Epithelial cell of alveolus of lung (primary cell): ENCODE results near the gene TSSC4. TPM values are rescaled to one million over a fixed set of nuclear protein-coding genes. Genes with fewer than 3 reads are reported as not detected.

Experiments used
- total RNA-seq: library from RNA; depleted of rRNA; stranded (reverse); fragments of >200 nt; gene quantifications from 2 replicates; pipeline ENCODE4 v1.2.1, GENCODE V29; 2015

Gene TSSC4
- 33.9 and 45.5 TPM in 2 replicates for total RNA-seq

DNA sequence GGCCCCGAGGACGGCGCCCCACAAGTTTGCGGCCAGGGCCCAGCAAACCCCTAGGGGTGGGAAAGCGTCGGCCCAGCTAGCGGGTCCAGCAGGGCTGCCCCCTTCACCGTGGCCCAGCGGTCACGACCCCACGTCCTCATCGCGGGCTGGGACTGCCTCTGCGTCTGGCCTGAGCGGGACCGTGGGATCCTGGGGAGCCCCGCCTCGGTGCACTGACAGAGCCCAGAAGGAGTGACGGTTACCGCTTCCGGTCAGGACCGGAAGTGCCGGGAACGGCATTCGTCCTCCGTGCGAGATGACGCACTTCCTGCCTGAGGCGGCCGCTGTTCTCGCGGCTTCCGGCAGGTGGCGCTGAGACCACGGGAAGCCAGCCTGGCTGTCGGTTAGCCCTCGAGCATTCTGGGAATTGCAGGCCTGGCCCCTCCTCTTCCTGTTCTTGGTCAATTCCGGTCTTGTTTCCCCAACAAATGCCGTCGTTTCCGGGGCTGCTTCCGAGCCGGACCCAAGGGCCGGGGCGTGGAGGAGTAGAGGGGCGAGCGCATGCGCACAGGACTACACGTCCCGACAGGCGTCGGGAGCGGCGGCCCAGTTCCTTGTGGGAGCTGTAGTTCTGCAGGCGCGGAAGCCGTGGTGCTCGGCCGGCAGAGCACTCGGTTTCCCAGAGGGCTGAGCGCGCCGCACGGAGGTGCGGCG, at the start of gene TSSC4:
TSSC4 (plus strand) TSS at position 682 of the 693 bp plus-strand sequence. CDS start 1,884 bp downstream, outside the sequence.

GRCh38 chr11:2376751-2377451, 23.6 kb upstream of the TSSC4 start, which contains the start of gene CD81:
CD81 (plus strand) TSS chr11:2377310; CDS start chr11:2377550, 240 bp downstream.

GRCh38 chr11:2443881-2444820, 43.6 kb downstream of the TSSC4 start, which contains the start of gene TRPM5:
TRPM5 (minus strand) TSS chr11:2444514; CDS start chr11:2423036, 21,478 bp downstream.

DNA sequence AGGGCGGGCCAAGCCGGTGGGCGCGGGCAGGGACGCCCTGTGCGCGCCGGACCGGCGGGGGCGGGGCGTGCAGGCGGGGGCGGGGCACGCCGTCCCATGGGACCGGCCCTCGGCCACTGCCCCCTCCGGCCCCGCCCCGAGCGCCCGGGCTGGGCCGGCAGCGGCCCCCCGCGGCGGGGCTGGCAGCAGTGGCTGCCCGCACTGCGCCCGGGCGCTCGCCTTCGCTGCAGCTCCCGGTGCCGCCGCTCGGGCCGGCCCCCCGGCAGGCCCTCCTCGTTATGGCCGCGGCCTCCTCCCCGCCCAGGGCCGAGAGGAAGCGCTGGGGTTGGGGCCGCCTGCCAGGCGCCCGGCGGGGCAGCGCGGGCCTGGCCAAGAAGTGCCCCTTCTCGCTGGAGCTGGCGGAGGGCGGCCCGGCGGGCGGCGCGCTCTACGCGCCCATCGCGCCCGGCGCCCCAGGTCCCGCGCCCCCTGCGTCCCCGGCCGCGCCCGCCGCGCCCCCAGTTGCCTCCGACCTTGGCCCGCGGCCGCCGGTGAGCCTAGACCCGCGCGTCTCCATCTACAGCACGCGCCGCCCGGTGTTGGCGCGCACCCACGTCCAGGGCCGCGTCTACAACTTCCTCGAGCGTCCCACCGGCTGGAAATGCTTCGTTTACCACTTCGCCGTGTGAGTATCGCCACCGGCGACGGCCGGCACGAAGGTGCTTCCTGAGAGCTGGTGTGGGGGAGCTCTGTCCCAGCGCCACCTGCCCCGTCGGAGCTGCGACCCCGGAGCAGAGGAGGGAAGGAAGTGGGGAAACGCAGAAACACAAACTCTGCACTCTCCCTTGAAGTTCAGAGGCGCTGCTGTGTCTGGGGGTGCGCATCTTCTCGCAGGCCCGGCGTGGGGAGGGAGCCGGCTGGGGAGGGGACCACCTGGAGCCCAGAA, 44.5 kb downstream of the TSSC4 start, which contains the start of gene KCNQ1:
KCNQ1 (plus strand) TSS at position 188 of the 925 bp plus-strand sequence; CDS start at position 279, 91 bp downstream.

Other genes with a start within 250 kb of the TSSC4 start
- gene INS, start 239.5 kb upstream of the TSSC4 start, total RNA-seq = not detected in 2 replicates
- not detected in 2 replicates for gene TH, start 228.9 kb upstream of the TSSC4 start, total RNA-seq
- gene ASCL2, start 130.2 kb upstream of the TSSC4 start, total RNA-seq = 1.2 TPM in 1 of 2 replicates, not detected in the other
- gene C11orf21, start 98.8 kb upstream of the TSSC4 start, total RNA-seq = not detected in 2 replicates
- 1.3 TPM in 1 of 2 replicates, not detected in the other for gene TSPAN32, start 98.7 kb upstream of the TSSC4 start, total RNA-seq
- gene CD81, start 23.4 kb upstream of the TSSC4 start, total RNA-seq = 339 and 599 TPM in 2 replicates
- gene TRPM5, start 43.8 kb downstream of the TSSC4 start, total RNA-seq = not detected in 2 replicates
- gene KCNQ1, start 44.3 kb downstream of the TSSC4 start, total RNA-seq = 0.13 TPM in 1 of 2 replicates, not detected in the other